Colonic mucosa (tissue), 4 donors: ENCODE measurements around the gene NEUROD4. TPM values are rescaled to one million over a fixed set of nuclear protein-coding genes. Genes with fewer than 3 reads are reported as not detected.

Experiments used
- DNase-seq: peaks from one replicate; pipeline ENCODE4 v3.0.0-alpha.2; 2020
- H3K27ac ChIP-seq: fragments of 200-600 bp; one replicate; pipeline ENCODE4 v1.8.0; 2021
- H3K27me3 ChIP-seq: fragments of 200-600 bp; one replicate; pipeline ENCODE4 v1.8.0; 2021
- H3K36me3 ChIP-seq: fragments of 200-600 bp; one replicate; pipeline ENCODE4 v1.8.0; 2021
- H3K4me1 ChIP-seq: fragments of 200-600 bp; one replicate; pipeline ENCODE4 v1.8.0; 2021; ENCODE audit warnings: mild to moderate bottlenecking
- H3K4me3 ChIP-seq: fragments of 200-600 bp; one replicate; pipeline ENCODE4 v1.8.0; 2021
- H3K9ac ChIP-seq, 2 donors: one replicate each; pipeline ENCODE4 v1.7.0; 2013; ENCODE audit warnings: control low read depth in 2 of 2, low read depth in 2 of 2, low read length in 2 of 2
- H3K9me3 ChIP-seq: fragments of 200-600 bp; one replicate; pipeline ENCODE4 v1.8.0; 2021
- intact Hi-C: fragments of 100-400 bp; cut with DNase I; formaldehyde crosslinking; loops from one replicate; pipeline ENCODE4 v1.14.1; 2022
- total RNA-seq, 2 donors: library from RNA; stranded (reverse); fragmentation: NEBNext Ultra II Directional in 1 of 2; extraction: Animal tissue kit (Norgen Biotek cat#: 25700) in 1 of 2; gene quantifications; one replicate each; pipeline ENCODE4 v1.2.1, GENCODE V29; 2021
- TF ChIP-seq, protein P1 (sequence below): fragments of 200-600 bp; IDR thresholded peaks from one replicate; pipeline ENCODE4 v1.8.0; 2022; ENCODE audit warnings: antibody characterized with exemption, mild to moderate bottlenecking
- donor health status: healthy.
- donor health status: DM: no; HTN: no; CAD: no.
- donor health status: DM: no; HTN: no; CAD: no.

NEUROD4 gene
- total RNA-seq, 2 donors from 2014 or later = not detected

GRCh38 chr12:54997929-54998522 lies 21.7 kb upstream of the NEUROD4 start:
- no peak overlapping the region for H3K9ac ChIP-seq
- no peaks in the 10 kb centered on the region for H3K27me3 ChIP-seq
- no peaks in the 10 kb centered on the region for H3K36me3 ChIP-seq
- no peaks in the 10 kb centered on the region for H3K9me3 ChIP-seq
- no peak overlapping the region for H3K27ac ChIP-seq
- intact Hi-C loops = loop anchor here (10.0 kb wide), 1 partner anchor 147 kb away; no protein-coding TSS in a partner anchor
- no peaks in the 10 kb centered on the region for H3K4me1 ChIP-seq
- DNase-seq = no peak
- TF ChIP-seq, protein P1, sequence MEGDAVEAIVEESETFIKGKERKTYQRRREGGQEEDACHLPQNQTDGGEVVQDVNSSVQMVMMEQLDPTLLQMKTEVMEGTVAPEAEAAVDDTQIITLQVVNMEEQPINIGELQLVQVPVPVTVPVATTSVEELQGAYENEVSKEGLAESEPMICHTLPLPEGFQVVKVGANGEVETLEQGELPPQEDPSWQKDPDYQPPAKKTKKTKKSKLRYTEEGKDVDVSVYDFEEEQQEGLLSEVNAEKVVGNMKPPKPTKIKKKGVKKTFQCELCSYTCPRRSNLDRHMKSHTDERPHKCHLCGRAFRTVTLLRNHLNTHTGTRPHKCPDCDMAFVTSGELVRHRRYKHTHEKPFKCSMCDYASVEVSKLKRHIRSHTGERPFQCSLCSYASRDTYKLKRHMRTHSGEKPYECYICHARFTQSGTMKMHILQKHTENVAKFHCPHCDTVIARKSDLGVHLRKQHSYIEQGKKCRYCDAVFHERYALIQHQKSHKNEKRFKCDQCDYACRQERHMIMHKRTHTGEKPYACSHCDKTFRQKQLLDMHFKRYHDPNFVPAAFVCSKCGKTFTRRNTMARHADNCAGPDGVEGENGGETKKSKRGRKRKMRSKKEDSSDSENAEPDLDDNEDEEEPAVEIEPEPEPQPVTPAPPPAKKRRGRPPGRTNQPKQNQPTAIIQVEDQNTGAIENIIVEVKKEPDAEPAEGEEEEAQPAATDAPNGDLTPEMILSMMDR = no peak
- no peak overlapping the region for H3K4me3 ChIP-seq

GRCh38 chr12:54998958-54999510 lies 20.7 kb upstream of the NEUROD4 start:
- DNase-seq = no peak
- intact Hi-C loops = loop anchor here (10.0 kb wide), 1 partner anchor 146 kb away; no protein-coding TSS in a partner anchor
- no peaks in the 10 kb centered on the region for H3K36me3 ChIP-seq
- H3K4me1 ChIP-seq = no peaks in the 10 kb centered on the region
- no peak overlapping the region for H3K27ac ChIP-seq
- no peak overlapping the region for H3K9ac ChIP-seq
- H3K27me3 ChIP-seq = no peaks in the 10 kb centered on the region
- no peaks in the 10 kb centered on the region for H3K9me3 ChIP-seq
- H3K4me3 ChIP-seq = no peak overlapping the region
- TF ChIP-seq, protein P1 = no peak

- Histone ChIP-seq H3K27ac (no peak overlapping the region), H3K9me3 (no peaks in the 10 kb centered on the region), H3K4me3 (no peak overlapping the region), H3K27me3 (no peaks in the 10 kb centered on the region), H3K4me1 (no peaks in the 10 kb centered on the region), H3K9ac (no peak overlapping the region), H3K36me3 (no peaks in the 10 kb centered on the region)
- no peak for DNase-seq
- intact Hi-C loops = no loop called here
- TF ChIP-seq, protein P1 = no peak
Observed at GRCh38 chr12:55001198-55001868, 18.4 kb upstream of the NEUROD4 start.

DNA sequence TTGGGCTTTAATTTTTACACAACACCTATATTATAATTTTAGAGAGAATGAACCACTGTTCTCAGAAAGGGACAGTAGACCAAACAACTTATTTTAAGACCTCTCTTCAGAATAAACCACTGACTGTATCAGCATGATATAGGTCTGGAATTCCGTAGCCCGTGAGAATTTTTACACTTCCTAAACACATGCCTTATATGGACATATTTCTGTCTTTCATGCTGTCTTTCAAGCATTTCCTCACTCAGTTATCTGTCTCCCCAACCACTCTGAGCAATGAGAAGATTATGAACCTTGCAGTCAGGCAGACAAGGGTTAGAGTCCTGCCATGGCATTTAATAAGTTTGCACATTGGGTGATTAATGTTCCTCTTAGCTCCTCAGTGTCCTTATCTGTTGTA lies 17.4 kb upstream of the NEUROD4 start:
- intact Hi-C loops = no loop called here
- Histone ChIP-seq H3K36me3 (no peaks in the 10 kb centered on the region), H3K4me1 (no peaks in the 10 kb centered on the region), H3K27ac (no peak overlapping the region), H3K27me3 (no peaks in the 10 kb centered on the region), H3K9me3 (no peaks in the 10 kb centered on the region), H3K4me3 (no peak overlapping the region), H3K9ac (no peak overlapping the region)
- TF ChIP-seq, protein P1 = no peak
- no peak for DNase-seq

- DNase-seq = no peak
- no peaks in the 10 kb centered on the region for H3K9me3 ChIP-seq
- intact Hi-C loops = no loop called here
- no peak overlapping the region for H3K9ac ChIP-seq
- no peak overlapping the region for H3K4me3 ChIP-seq
- no peaks in the 10 kb centered on the region for H3K4me1 ChIP-seq
- H3K36me3 ChIP-seq = no peaks in the 10 kb centered on the region
- no peak overlapping the region for H3K27ac ChIP-seq
- TF ChIP-seq, protein P1 = no peak
- H3K27me3 ChIP-seq = no peaks in the 10 kb centered on the region
Observed at GRCh38 chr12:55008944-55009585, 10.7 kb upstream of the NEUROD4 start.
